PC-3 (cell line): Measurements from ENCODE around the gene ERGIC3. TPM values are rescaled to one million over a fixed set of nuclear protein-coding genes. Genes with fewer than 3 reads are reported as not detected.
"Not testable (repeated sequence)": the region's sequence is repeated elsewhere in the genome, so short reads cannot be mapped to it uniquely, and the experiment has no call there.

Experiments used
- ATAC-seq: fragments of 200-7000 bp; cut with Tn5 transposase; 2 replicates; pipeline ENCODE4 v1.9.1; 2020; ENCODE audit warnings: mild to moderate bottlenecking, moderate library complexity
- BruUV-seq: library from RNA; stranded (reverse); fragments of 400-500 nt; replicated peaks from 2 replicates; lab custom pipeline; 2021; lab: Mats Ljungman, UMichigan
- CTCF ChIA-PET: fragments of 300-600 bp; sonication (Branson Sonifier 250); formaldehyde crosslinking; loops from one replicate; lab custom pipeline; 2022; ENCODE audit warnings: antibody characterized with exemption; lab: Charles Lee
- POLR2A ChIA-PET: fragments of 300-600 bp; sonication (Branson Sonifier 250); formaldehyde crosslinking; loops from one replicate; lab custom pipeline; 2022; ENCODE audit warnings: antibody characterized with exemption; ENCODE audit not compliant: unreplicated experiment; lab: Charles Lee
- DNase-seq: peaks from one replicate; pipeline ENCODE4 v3.0.0-alpha.2; 2015
- H2AFZ ChIP-seq: fragments of 300-600 bp; sonication (generic); 2 replicates; pipeline ENCODE4 v1.6.0; 2016; ENCODE audit warnings: antibody characterized with exemption, low read length
- H3F3A ChIP-seq: fragments of 300-600 bp; sonication (generic); one replicate; pipeline ENCODE4 v1.6.0; 2017; ENCODE audit warnings: antibody characterized with exemption, low read length, control low read depth, mild to moderate bottlenecking; ENCODE audit not compliant: unreplicated experiment
- H3K27ac ChIP-seq: fragments of 300-600 bp; sonication (generic); 2 replicates; pipeline ENCODE4 v1.5.1; 2016; ENCODE audit warnings: mild to moderate bottlenecking, low read length
- H3K27me3 ChIP-seq: fragments of 300-600 bp; sonication (generic); 2 replicates; pipeline ENCODE4 v1.6.1; 2016; ENCODE audit warnings: low read length, mixed read lengths
- H3K36me3 ChIP-seq: fragments of 300-600 bp; sonication (generic); 2 replicates; pipeline ENCODE4 v1.6.1; 2016; ENCODE audit warnings: low read depth, mixed run types, low read length, mixed read lengths
- H3K4me1 ChIP-seq: fragments of 300-600 bp; sonication (generic); 2 replicates; pipeline ENCODE4 v1.5.1; 2016; ENCODE audit warnings: low read length; ENCODE audit not compliant: insufficient read depth
- H3K4me2 ChIP-seq: fragments of 300-600 bp; sonication (generic); 2 replicates; pipeline ENCODE4 v1.6.0; 2016; ENCODE audit warnings: low read length
- H3K4me3 ChIP-seq: fragments of 300-600 bp; sonication (generic); 2 replicates; pipeline ENCODE4 v1.5.1; 2016; ENCODE audit warnings: mild to moderate bottlenecking, low read length, mixed read lengths
- H3K79me2 ChIP-seq: fragments of 300-600 bp; sonication (generic); 2 replicates; pipeline ENCODE4 v1.6.1; 2017; ENCODE audit warnings: low read length, mixed read lengths
- H3K9ac ChIP-seq: fragments of 300-600 bp; sonication (generic); 2 replicates; pipeline ENCODE4 v1.6.0; 2016; ENCODE audit warnings: mild to moderate bottlenecking, low read length
- H3K9me2 ChIP-seq: fragments of 300-600 bp; sonication (generic); replicated peaks from 2 replicates; pipeline ENCODE4 v1.6.1; 2016; ENCODE audit warnings: mixed run types, low read length, mixed read lengths
- H3K9me3 ChIP-seq: fragments of 300-600 bp; sonication (generic); 2 replicates; pipeline ENCODE4 v1.6.1; 2016; ENCODE audit warnings: low read length, mixed read lengths
- H4K20me1 ChIP-seq: fragments of 300-600 bp; sonication (generic); 2 replicates; pipeline ENCODE4 v1.6.1; 2016; ENCODE audit warnings: low read length, mixed read lengths
- EZH2 ChIP-seq: fragments of 300-600 bp; sonication (generic); IDR thresholded peaks from one replicate; pipeline ENCODE4 v1.6.1; 2017; ENCODE audit warnings: antibody characterized with exemption, mild to moderate bottlenecking, low read length; ENCODE audit not compliant: unreplicated experiment
- EZH2phosphoT487 ChIP-seq: fragments of 300-600 bp; sonication (generic); IDR thresholded peaks from 2 replicates; pipeline ENCODE4 v1.6.1; 2018; ENCODE audit warnings: mild to moderate bottlenecking, antibody characterized with exemption, low read length, borderline replicate concordance
- intact Hi-C: fragments of 100-400 bp; cut with micrococcal nuclease; formaldehyde crosslinking; loops from 2 replicates; pipeline ENCODE4 v1.9.0; 2023
- total RNA-seq: library from RNA; depleted of rRNA; stranded (reverse); fragments of >200 nt; gene quantifications from 2 replicates; pipeline ENCODE4 v1.2.3, GENCODE V29; 2014
- TF ChIP-seq, protein P1 (sequence below): fragments of 300-600 bp; sonication (generic); conservative IDR thresholded peaks from 2 replicates; pipeline ENCODE4 v1.5.1; 2017; ENCODE audit warnings: antibody characterized with exemption, low read depth, mild to moderate bottlenecking, low read length

The ERGIC3 gene
- total RNA-seq, 1 experiment from 2014 or later: 284 TPM

DNA sequence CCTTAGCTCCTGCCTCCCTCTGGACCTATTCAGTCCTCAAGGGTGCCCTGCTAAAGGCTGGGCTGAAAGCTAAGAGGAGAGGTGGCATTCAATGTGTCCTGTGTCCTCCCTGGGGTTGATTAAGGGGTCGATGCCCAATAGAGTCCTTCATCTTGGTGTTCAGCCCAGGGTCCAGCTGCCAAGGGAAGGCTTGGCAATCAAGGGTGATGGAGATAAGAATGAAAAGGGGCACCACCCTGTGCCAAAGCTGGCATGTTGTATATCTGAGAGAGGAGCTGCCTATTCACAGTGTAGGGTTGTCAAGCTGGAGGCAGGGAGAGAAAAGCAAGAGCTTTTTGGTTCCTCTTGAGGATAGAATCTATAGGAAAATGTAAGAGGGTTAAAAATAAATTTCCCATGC, 24.8 kb upstream of the ERGIC3 start:
- Histone ChIP-seq H3K27me3 (no peaks in the 10 kb centered on the region), H3K9me3 (no peaks in the 10 kb centered on the region), H3K36me3 (0 out of 2 replicates have a peak, but pooled peaks cover 5% of the 10 kb centered on the region), H3K4me3 (no peak overlapping the region), H3K4me2 (peak overlapping the region; percentile 72), H3K9me2 (no peaks in the 10 kb centered on the region), H3K79me2 (no peaks in the 10 kb centered on the region), H4K20me1 (no peaks in the 10 kb centered on the region), H3F3A (peaks cover 4% of the 10 kb centered on the region), H3K27ac (peak overlapping the region; percentile 89), H2AFZ (no peak overlapping the region), H3K9ac (no peak overlapping the region), H3K4me1 (peaks cover 25% of the 10 kb centered on the region)
- no peak for TF ChIP-seq EZH2phosphoT487
- TF ChIP-seq, protein P1, sequence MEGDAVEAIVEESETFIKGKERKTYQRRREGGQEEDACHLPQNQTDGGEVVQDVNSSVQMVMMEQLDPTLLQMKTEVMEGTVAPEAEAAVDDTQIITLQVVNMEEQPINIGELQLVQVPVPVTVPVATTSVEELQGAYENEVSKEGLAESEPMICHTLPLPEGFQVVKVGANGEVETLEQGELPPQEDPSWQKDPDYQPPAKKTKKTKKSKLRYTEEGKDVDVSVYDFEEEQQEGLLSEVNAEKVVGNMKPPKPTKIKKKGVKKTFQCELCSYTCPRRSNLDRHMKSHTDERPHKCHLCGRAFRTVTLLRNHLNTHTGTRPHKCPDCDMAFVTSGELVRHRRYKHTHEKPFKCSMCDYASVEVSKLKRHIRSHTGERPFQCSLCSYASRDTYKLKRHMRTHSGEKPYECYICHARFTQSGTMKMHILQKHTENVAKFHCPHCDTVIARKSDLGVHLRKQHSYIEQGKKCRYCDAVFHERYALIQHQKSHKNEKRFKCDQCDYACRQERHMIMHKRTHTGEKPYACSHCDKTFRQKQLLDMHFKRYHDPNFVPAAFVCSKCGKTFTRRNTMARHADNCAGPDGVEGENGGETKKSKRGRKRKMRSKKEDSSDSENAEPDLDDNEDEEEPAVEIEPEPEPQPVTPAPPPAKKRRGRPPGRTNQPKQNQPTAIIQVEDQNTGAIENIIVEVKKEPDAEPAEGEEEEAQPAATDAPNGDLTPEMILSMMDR: no peak
- TF ChIP-seq EZH2: no peak
- ChIA-PET CTCF (no interaction called here), POLR2A (interaction anchor here (0.6 to 0.7 kb wide), 2 partner anchors 255 to 578 kb away, joined by 3 to 4 read pairs; no protein-coding TSS in a partner anchor)
- intact Hi-C loops: loop anchor here (2.0 to 10.0 kb wide), 2 partner anchors 100 to 148 kb away; partner anchors contain the start of genes CPNE1 and RBM12
- DNase-seq (no peak), ATAC-seq (no peak)
- no TSS peak for BruUV-seq

DNA sequence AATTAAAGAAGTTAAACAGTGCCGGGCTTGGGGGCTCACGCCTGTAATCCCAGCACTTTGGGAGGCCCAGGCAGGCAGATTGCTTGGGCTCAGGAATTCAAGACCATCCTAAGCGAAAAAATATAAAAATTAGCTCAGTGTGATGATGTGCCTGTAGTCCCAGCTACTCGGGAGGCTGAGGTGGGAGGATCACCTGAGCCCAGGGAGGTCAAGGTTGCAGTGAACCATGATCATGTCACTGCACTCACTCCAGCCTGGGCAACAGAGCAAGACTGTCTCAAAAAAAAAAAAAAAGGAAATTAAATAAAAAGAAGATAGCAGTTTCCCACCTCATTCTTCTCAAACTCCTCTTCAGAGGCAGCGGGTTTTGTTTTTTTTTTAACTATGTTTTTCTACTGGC, 24.1 kb upstream of the ERGIC3 start:
- H3K4me3 ChIP-seq, DNase-seq, H3F3A ChIP-seq, H3K27ac ChIP-seq, H3K27me3 ChIP-seq, H3K4me2 ChIP-seq, H3K9ac ChIP-seq, H3K79me2 ChIP-seq, CTCF ChIA-PET, BruUV-seq, H2AFZ ChIP-seq, H3K9me3 ChIP-seq, H3K36me3 ChIP-seq, H4K20me1 ChIP-seq, ATAC-seq, H3K9me2 ChIP-seq: not testable (repeated sequence)
- H3K4me1 ChIP-seq: peaks cover 25% of the 10 kb centered on the region
- POLR2A ChIA-PET: interaction anchor here (0.7 kb wide), 1 partner anchor 254 kb away, joined by 4 read pairs; no protein-coding TSS in a partner anchor
- intact Hi-C loops: loop anchor here (2.0 to 10.0 kb wide), 2 partner anchors 99 to 147 kb away; partner anchors contain the start of genes CPNE1 and RBM12

- CTCF ChIA-PET: no interaction called here
- TF ChIP-seq EZH2 (no peak), EZH2phosphoT487 (no peak)
- TF ChIP-seq, protein P1: no peak
- Histone ChIP-seq H3K36me3 (0 out of 2 replicates have a peak, but pooled peaks cover 4% of the 10 kb centered on the region), H3K9me2 (no peaks in the 10 kb centered on the region), H4K20me1 (no peaks in the 10 kb centered on the region), H3F3A (peaks cover 4% of the 10 kb centered on the region), H3K79me2 (no peaks in the 10 kb centered on the region), H3K4me2 (no peak overlapping the region), H3K9ac (no peak overlapping the region), H3K4me1 (peaks cover 25% of the 10 kb centered on the region), H3K27me3 (no peaks in the 10 kb centered on the region), H3K9me3 (no peaks in the 10 kb centered on the region), H3K27ac (no peak overlapping the region), H3K4me3 (no peak overlapping the region), H2AFZ (no peak overlapping the region)
- POLR2A ChIA-PET: interaction anchor here (0.6 kb wide), 1 partner anchor 180 kb away, joined by 9 read pairs; the partner anchor contains the start of genes NFS1 and ROMO1
- DNase-seq: no peak
- no peak for ATAC-seq
- BruUV-seq: no TSS peak
- intact Hi-C loops: loop anchor here (10.0 kb wide), 1 partner anchor 146 kb away; the partner anchor contains the start of genes CPNE1 and RBM12
Observed at GRCh38 chr20:35518955-35519354, 22.9 kb upstream of the ERGIC3 start.
